Adrenal gland (tissue), 5 donors: ENCODE measurements around the gene ZNF248.

Experiments used
- POLR2A ChIP-seq, 2 donors: fragments of 450-650 bp; IDR thresholded peaks; one replicate each; pipeline ENCODE4 v1.6.1; 2017; ENCODE audit warnings: antibody characterized with exemption in 2 of 2, mild to moderate bottlenecking in 2 of 2, moderate library complexity in 1 of 2
- TF ChIP-seq, protein P1 (sequence below), 6 experiments: fragments of 450-650 bp in 4 of 6; fragments of 200-600 bp in 2 of 6; sonication (generic) in 1 of 6; IDR thresholded peaks; 1 replicate in 5 of 6; 2 replicates in 1 of 6; pipeline versions ENCODE4 v1.5.1 to v1.8.0; 2016 to 2021; ENCODE audit warnings: antibody characterized with exemption in 6 of 6, mild to moderate bottlenecking in 2 of 6, moderate library complexity in 1 of 6
- donor health status: DM: no; HTN: no; CAD: no.

DNA sequence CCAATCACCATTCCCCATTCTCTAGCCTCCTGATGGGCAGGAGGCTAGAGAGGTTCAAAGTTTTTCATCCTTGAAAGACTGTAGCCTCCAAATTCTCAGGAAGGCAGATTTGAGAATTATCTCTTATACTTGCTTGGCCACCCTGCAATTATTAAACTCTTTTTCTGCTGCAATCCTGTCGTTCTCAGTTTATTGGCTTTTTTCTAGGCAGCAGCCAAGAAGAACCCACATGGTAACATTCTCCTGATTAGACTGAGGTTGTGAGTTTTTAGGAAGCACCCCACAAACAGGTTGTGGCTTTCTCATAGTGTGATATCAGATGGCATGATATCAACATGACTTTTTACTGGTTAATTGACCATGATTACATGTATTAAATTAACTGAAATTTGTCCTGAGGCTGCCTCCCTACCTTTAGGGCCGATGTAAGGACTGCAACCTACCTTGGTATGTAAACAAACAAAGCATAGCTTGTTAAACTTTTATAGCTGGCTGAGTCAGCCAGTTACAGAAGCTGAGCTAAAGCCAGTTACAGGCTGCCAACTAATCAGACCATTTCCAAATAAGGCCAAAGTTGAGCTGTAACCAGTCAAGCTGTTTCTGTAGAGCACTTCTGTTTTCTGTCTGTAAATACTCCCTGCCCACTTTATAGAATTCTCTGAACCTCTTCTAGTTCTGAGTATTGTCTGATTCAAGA is 3.2 kb upstream of the ZNF248 start:
- TF ChIP-seq, protein P1, sequence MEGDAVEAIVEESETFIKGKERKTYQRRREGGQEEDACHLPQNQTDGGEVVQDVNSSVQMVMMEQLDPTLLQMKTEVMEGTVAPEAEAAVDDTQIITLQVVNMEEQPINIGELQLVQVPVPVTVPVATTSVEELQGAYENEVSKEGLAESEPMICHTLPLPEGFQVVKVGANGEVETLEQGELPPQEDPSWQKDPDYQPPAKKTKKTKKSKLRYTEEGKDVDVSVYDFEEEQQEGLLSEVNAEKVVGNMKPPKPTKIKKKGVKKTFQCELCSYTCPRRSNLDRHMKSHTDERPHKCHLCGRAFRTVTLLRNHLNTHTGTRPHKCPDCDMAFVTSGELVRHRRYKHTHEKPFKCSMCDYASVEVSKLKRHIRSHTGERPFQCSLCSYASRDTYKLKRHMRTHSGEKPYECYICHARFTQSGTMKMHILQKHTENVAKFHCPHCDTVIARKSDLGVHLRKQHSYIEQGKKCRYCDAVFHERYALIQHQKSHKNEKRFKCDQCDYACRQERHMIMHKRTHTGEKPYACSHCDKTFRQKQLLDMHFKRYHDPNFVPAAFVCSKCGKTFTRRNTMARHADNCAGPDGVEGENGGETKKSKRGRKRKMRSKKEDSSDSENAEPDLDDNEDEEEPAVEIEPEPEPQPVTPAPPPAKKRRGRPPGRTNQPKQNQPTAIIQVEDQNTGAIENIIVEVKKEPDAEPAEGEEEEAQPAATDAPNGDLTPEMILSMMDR (IDR thresholded peaks at IDR 0.05): no peak
- TF ChIP-seq POLR2A (IDR thresholded peaks at IDR 0.05): no peak
